Measurements from ENCODE around the gene KIZ.

Gene KIZ

GRCh38 chr20:21099751-21100577 is 25.9 kb upstream of the KIZ start:
- peak overlapping the region; percentile 64 for H3K4me3 ChIP-seq (ENCODE audit: low read length)
- H3K27ac ChIP-seq (ENCODE audit: low read length), result no peak overlapping the region
- H3K9ac ChIP-seq (ENCODE audit: low read depth, low read length), result peak overlapping the region; percentile 38; the same call in 1 of the 2 replicates
- H3K27me3 ChIP-seq (ENCODE audit: insufficient read depth, low read length), result peaks cover 99% of the 10 kb centered on the region
- no peaks in the 10 kb centered on the region for H3K36me3 ChIP-seq (ENCODE audit: insufficient read depth, low read depth, low read length)
- peaks cover 18% of the 10 kb centered on the region; the same call in 1 of the 2 replicates for H3K4me1 ChIP-seq (ENCODE audit: insufficient read depth, low read length)
- no peaks in the 10 kb centered on the region for H3K9me3 ChIP-seq (ENCODE audit: insufficient read depth, low read depth, low read length)

- Histone ChIP-seq H3K27ac (ENCODE audit: low read length) (no peak overlapping the region), H3K9ac (ENCODE audit: low read depth, low read length) (peak overlapping the region; percentile 38; the same call in 1 of the 2 replicates), H3K27me3 (ENCODE audit: insufficient read depth, low read length) (peaks cover 99% of the 10 kb centered on the region), H3K4me1 (ENCODE audit: insufficient read depth, low read length) (peaks cover 18% of the 10 kb centered on the region; the same call in 1 of the 2 replicates), H3K4me3 (ENCODE audit: low read length) (peak overlapping the region; percentile 64), H3K36me3 (ENCODE audit: insufficient read depth, low read depth, low read length) (no peaks in the 10 kb centered on the region), H3K9me3 (ENCODE audit: insufficient read depth, low read depth, low read length) (no peaks in the 10 kb centered on the region)
Observed at GRCh38 chr20:21100578-21101452, 25.1 kb upstream of the KIZ start.

- H3K9ac ChIP-seq (ENCODE audit: low read depth, low read length), result peak overlapping the region; percentile 38; the same call in 1 of the 2 replicates
- H3K36me3 ChIP-seq (ENCODE audit: insufficient read depth, low read depth, low read length), result no peaks in the 10 kb centered on the region
- H3K9me3 ChIP-seq (ENCODE audit: insufficient read depth, low read depth, low read length), result no peaks in the 10 kb centered on the region
- H3K27ac ChIP-seq (ENCODE audit: low read length), result no peak overlapping the region
- peak overlapping the region; percentile 64; the same call in 1 of the 2 replicates for H3K4me3 ChIP-seq (ENCODE audit: low read length)
- H3K27me3 ChIP-seq (ENCODE audit: insufficient read depth, low read length), result peaks cover 100% of the 10 kb centered on the region
- H3K4me1 ChIP-seq (ENCODE audit: insufficient read depth, low read length), result peaks cover 18% of the 10 kb centered on the region; the same call in 1 of the 2 replicates
Observed at GRCh38 chr20:21101453-21101931, 24.4 kb upstream of the KIZ start.

- peak overlapping the region; percentile 64 for H3K4me3 ChIP-seq (ENCODE audit: low read length)
- peak overlapping the region; percentile 43; the same call in 1 of the 2 replicates for H3K9ac ChIP-seq (ENCODE audit: low read depth, low read length)
Observed at GRCh38 chr20:21101932-21102575, 23.8 kb upstream of the KIZ start.

GRCh38 chr20:21102603-21103311 is 23.1 kb upstream of the KIZ start:
- Histone ChIP-seq H3K9me3 (ENCODE audit: insufficient read depth, low read depth, low read length) (no peaks in the 10 kb centered on the region), H3K27ac (ENCODE audit: low read length) (no peak overlapping the region), H3K4me3 (ENCODE audit: low read length) (peak overlapping the region; percentile 64), H3K27me3 (ENCODE audit: insufficient read depth, low read length) (peaks cover 100% of the 10 kb centered on the region), H3K4me1 (ENCODE audit: insufficient read depth, low read length) (peaks cover 18% of the 10 kb centered on the region; the same call in 1 of the 2 replicates), H3K9ac (ENCODE audit: low read depth, low read length) (no peak overlapping the region; the same call in 1 of the 2 replicates), H3K36me3 (ENCODE audit: insufficient read depth, low read depth, low read length) (no peaks in the 10 kb centered on the region)

More at GRCh38 chr20:21101932-21102575, 23.8 kb upstream of the KIZ start:
- no peaks in the 10 kb centered on the region for H3K9me3 ChIP-seq (ENCODE audit: insufficient read depth, low read depth, low read length)
- H3K27ac ChIP-seq (ENCODE audit: low read length), result no peak overlapping the region
- H3K27me3 ChIP-seq (ENCODE audit: insufficient read depth, low read length), result peaks cover 100% of the 10 kb centered on the region
- H3K4me1 ChIP-seq (ENCODE audit: insufficient read depth, low read length), result peaks cover 18% of the 10 kb centered on the region; the same call in 1 of the 2 replicates
- no peaks in the 10 kb centered on the region for H3K36me3 ChIP-seq (ENCODE audit: insufficient read depth, low read depth, low read length)

GRCh38 chr20:21103582-21104465 is 22.1 kb upstream of the KIZ start:
- no peaks in the 10 kb centered on the region for H3K36me3 ChIP-seq (ENCODE audit: insufficient read depth, low read depth, low read length)
- no peaks in the 10 kb centered on the region for H3K9me3 ChIP-seq (ENCODE audit: insufficient read depth, low read depth, low read length)
- no peak overlapping the region for H3K9ac ChIP-seq (ENCODE audit: low read depth, low read length)
- peaks cover 18% of the 10 kb centered on the region; the same call in 1 of the 2 replicates for H3K4me1 ChIP-seq (ENCODE audit: insufficient read depth, low read length)
- no peak overlapping the region for H3K27ac ChIP-seq (ENCODE audit: low read length)
- peak overlapping the region; percentile 64 for H3K4me3 ChIP-seq (ENCODE audit: low read length)
- H3K27me3 ChIP-seq (ENCODE audit: insufficient read depth, low read length), result peaks cover 100% of the 10 kb centered on the region

GRCh38 chr20:21104466-21104761 is 21.5 kb upstream of the KIZ start:
- Histone ChIP-seq H3K4me3 (ENCODE audit: low read length) (peak overlapping the region; percentile 66; the same call in 1 of the 2 replicates), H3K27ac (ENCODE audit: low read length) (no peak overlapping the region), H3K4me1 (ENCODE audit: insufficient read depth, low read length) (peaks cover 18% of the 10 kb centered on the region; the same call in 1 of the 2 replicates), H3K9ac (ENCODE audit: low read depth, low read length) (no peak overlapping the region), H3K27me3 (ENCODE audit: insufficient read depth, low read length) (peaks cover 100% of the 10 kb centered on the region), H3K36me3 (ENCODE audit: insufficient read depth, low read depth, low read length) (no peaks in the 10 kb centered on the region), H3K9me3 (ENCODE audit: insufficient read depth, low read depth, low read length) (no peaks in the 10 kb centered on the region)

GRCh38 chr20:21104921-21105320 is 21.0 kb upstream of the KIZ start:
- H3K4me1 ChIP-seq (ENCODE audit: insufficient read depth, low read length), result peaks cover 18% of the 10 kb centered on the region; the same call in 1 of the 2 replicates
- no peaks in the 10 kb centered on the region for H3K36me3 ChIP-seq (ENCODE audit: insufficient read depth, low read depth, low read length)
- H3K9ac ChIP-seq (ENCODE audit: low read depth, low read length), result no peak overlapping the region
- H3K9me3 ChIP-seq (ENCODE audit: insufficient read depth, low read depth, low read length), result no peaks in the 10 kb centered on the region
- peak overlapping the region; percentile 66; the same call in 1 of the 2 replicates for H3K4me3 ChIP-seq (ENCODE audit: low read length)
- H3K27me3 ChIP-seq (ENCODE audit: insufficient read depth, low read length), result peaks cover 100% of the 10 kb centered on the region
- H3K27ac ChIP-seq (ENCODE audit: low read length), result no peak overlapping the region

GRCh38 chr20:21105429-21106170 is 20.3 kb upstream of the KIZ start:
- Histone ChIP-seq H3K36me3 (ENCODE audit: insufficient read depth, low read depth, low read length) (no peaks in the 10 kb centered on the region), H3K4me3 (ENCODE audit: low read length) (peak overlapping the region; percentile 66), H3K4me1 (ENCODE audit: insufficient read depth, low read length) (peaks cover 15% of the 10 kb centered on the region; the same call in 1 of the 2 replicates), H3K27me3 (ENCODE audit: insufficient read depth, low read length) (peaks cover 98% of the 10 kb centered on the region), H3K9ac (ENCODE audit: low read depth, low read length) (no peak overlapping the region), H3K9me3 (ENCODE audit: insufficient read depth, low read depth, low read length) (no peaks in the 10 kb centered on the region), H3K27ac (ENCODE audit: low read length) (no peak overlapping the region)
